ENCODE measurements around the gene C12orf76.
A peak's percentile ranks its signal among the peaks of the same experiment; 100 is the strongest.
"Not testable (repeated sequence)": the region's sequence is repeated elsewhere in the genome, so short reads cannot be mapped to it uniquely, and the experiment has no call there.

The C12orf76 gene

GRCh38 chr12:110023059-110023980, 25.0 kb downstream of the C12orf76 start:
- DNase-seq (ENCODE audit: low read depth in 2 of 2): no peak

GRCh38 chr12:110020956-110021355, 27.4 kb downstream of the C12orf76 start:
- DNase-seq (ENCODE audit: low read depth in 2 of 2): no peak

DNA sequence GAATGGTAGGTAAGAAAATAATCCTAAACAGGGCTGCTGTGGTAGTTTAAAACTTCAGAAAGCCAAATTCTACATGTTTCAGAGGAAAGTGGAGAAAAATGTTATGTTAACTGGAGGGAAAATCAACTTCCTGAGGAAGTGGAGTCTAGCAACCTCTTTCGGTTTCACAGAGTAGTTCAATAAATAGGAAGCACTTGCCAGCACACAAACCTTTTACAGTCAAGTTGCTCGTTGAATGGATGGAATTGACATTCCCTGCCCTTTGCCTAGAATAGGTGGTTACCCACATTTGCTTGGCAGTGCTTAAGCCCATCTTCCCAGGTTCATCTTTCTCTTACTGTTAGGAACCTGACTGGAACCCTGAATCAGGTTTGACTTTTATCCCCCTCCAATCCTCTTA, 33.2 kb downstream of the C12orf76 start:
- no peak for DNase-seq (ENCODE audit: low read depth in 2 of 2)

DNA sequence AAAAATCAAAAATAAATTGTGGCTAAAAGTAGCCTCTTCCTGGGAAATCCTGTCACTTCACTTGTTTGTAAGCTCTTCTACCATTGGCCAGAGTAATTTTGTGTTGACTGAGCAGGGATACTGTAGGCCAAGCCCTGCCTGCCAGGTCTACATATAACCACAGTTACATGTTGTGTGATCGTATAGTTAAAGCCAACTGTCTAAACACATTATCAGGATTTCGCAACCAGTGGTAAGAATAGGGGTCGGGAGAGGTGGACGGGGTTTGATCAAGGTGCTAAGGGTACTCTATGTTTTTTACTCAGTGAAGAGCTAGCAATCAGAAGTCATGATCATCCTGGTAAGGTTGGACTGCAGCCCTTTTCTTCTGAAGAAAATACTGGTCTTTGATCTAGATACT, 35.7 kb downstream of the C12orf76 start:
- no peak for DNase-seq (ENCODE audit: low read depth in 2 of 2)

DNA sequence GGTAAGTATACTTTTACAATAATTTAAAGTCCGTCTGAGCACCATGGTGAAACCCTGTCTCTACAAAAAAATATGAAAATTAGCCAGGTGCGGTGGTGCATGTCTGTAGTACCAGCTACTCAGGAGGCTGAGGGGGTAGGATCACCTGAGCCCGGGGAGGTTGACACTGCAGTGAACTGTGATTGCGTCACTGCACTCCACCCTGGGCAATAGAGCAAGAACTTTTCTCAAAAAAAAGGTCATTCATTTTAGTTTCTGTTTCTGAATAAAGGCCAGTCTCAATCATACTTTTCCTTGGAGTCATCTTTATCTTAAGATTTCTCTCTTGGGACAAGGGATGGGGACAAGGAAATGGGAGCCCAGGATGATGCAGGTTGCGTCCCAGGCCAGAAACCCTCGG, 36.2 kb downstream of the C12orf76 start:
- no peak for DNase-seq (ENCODE audit: low read depth in 2 of 2)

DNA sequence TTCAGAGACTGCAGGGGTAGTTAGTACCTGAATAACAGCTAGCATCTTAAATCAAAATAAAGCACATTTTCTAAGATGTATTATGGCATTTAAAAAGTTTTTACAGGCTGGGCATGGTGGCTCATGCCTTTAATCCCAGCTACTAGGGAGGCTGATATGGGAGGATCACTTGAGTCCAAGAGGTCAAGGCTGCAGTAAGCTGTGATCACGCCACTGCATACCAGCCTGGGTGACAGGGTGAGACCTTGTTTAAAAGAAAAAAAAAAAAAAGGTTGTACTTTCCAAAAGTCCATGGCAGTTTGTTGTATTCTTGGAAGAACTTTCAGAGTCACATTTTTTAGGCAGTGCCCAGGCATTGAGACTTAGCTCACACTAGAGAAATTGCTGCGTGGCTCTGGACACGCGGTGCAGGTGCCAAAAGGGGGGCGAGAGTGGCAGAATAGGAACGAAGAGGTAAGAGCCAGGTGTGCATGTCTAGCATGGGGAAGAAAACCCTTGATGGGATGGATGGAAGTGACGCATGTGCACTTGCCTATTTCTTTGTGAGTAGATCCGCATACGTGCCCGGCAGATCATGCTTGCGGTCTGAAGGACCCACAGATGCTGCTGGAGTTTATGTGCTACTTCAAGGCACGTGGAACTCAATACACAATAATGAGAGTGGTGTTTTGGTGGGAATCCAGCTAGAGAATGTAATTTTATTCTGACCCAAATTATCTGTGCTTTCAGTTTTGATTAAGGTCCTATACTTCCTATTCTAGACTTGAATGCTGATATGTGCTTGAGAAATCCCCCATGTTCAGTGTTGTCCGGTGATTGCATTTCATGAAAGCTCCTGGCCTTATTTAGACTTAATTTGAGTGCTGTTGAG, 37.2 kb downstream of the C12orf76 start:
- no peak for DNase-seq (ENCODE audit: low read depth in 2 of 2)

- DNase-seq (ENCODE audit: low read depth in 2 of 2): not testable (repeated sequence)
Measured at GRCh38 chr12:110008681-110009398, 39.5 kb downstream of the C12orf76 start.

DNA sequence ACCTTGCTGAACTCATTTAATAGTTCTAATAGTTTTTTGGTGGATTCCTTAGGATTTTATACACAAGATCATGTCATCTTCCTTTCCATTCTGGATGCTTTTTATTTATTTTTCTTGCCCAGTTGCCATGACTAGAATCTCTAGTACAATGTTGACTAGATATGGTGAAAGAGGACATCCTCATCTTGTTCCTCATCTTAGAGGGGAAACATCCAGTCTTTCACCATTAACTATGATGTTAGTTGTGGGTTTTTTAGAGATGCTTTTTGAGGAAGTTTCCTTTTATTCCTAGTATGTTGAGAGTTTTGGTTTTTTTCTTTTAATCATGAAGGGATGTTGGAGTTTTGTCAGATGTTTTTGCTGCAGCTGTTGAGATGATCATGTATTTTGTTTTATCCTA, 40.4 kb downstream of the C12orf76 start:
- DNase-seq (ENCODE audit: low read depth in 2 of 2): no peak

GRCh38 chr12:110006115-110006514, 42.2 kb downstream of the C12orf76 start:
- no peak for DNase-seq (ENCODE audit: low read depth in 2 of 2)

- DNase-seq (ENCODE audit: low read depth in 2 of 2): no peak
Measured at GRCh38 chr12:110005319-110005973, 42.9 kb downstream of the C12orf76 start.

- no peak for DNase-seq (ENCODE audit: low read depth in 2 of 2)
Measured at GRCh38 chr12:110004598-110004997, 43.7 kb downstream of the C12orf76 start.

- no peak for DNase-seq (ENCODE audit: low read depth in 2 of 2)
Measured at GRCh38 chr12:110002676-110003515, 45.4 kb downstream of the C12orf76 start.

GRCh38 chr12:110001596-110001995, 46.7 kb downstream of the C12orf76 start:
- no peak for DNase-seq (ENCODE audit: low read depth in 2 of 2)

DNA sequence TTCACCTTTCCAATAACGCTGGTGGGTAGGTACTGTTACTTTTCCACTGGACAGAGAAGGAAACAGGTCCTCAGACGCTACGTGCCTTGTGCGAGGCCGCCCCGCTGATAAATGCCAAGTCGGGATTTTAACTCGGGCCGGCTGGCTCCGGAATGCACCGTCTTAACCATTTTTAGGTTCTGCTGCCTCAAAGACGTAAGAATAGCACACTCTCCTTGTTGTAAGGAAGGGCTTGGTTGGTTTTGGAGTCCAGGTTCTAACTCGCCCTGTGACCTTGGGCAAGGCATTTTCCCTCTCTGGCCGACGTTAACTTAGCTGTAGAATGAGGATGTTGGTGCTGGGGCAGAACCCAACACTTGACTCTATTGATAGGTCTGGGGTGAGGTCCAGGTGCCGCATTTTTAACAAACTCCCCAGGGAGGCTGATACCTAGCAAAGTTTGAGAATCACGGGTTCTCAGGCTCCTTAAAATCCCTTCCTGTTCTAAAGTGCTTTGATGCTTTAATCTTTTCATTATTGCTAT, 48.3 kb downstream of the C12orf76 start:
- DNase-seq (ENCODE audit: low read depth in 2 of 2): no peak

DNA sequence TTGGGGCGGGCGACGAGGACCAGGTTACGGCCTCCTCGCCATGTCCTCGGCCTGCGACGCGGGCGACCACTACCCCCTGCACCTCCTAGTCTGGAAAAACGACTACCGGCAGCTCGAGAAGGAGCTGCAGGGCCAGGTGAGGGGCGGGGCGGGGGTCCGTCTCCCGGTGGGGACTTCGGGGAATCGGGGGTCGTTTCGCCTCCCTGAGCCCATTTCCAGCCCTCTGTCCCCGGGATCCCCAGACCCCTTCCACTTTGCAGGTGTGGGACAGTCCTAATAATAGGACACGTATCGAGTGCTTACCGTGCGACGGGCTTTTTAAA, 48.7 kb downstream of the C12orf76 start:
- no peak for DNase-seq (ENCODE audit: low read depth in 2 of 2)

DNA sequence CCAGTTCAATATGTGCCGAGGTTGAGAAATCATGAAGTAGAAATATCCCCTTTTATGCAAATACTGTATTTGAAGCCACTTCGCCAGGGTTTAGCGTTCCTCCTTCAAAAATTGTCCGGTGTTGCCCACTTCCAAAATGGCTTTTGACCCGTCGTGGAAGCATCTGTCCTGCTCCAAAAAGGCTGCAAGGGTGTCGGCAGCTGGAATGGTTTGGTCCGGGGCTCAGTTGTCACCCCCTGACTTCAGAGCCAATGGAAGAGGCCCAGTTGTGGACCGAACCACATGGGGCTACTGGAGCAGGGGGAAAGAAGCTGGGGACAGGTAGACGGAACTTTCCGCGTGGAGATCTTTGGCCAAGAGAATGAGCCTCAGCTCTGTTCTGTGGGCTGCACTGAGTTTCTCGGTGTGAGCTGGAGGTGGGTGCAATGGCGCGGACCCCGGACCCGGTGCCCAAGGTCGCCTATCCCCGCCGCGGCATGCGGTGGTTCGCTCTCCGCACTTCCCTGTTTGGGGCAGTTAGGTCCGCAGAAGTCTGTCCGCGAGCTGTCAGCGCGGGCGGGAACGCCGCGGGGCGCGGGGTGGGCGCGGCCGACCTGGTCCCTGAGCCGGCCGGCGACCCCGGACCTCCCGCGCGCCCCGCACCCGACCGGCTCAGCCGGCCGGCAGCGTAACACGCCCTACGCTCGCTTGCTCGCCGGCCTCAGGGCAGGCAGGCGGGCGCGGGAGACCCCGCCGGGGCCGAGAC, 49.2 kb downstream of the C12orf76 start, which contains the start of gene ANKRD13A:
Gene ANKRD13A, plus strand, starts transcription at position 527 of the 745 bp plus-strand sequence. CDS start 259 bp downstream, outside the sequence.
- peak; percentile 69 to 82 for DNase-seq (ENCODE audit: low read depth in 2 of 2)

DNA sequence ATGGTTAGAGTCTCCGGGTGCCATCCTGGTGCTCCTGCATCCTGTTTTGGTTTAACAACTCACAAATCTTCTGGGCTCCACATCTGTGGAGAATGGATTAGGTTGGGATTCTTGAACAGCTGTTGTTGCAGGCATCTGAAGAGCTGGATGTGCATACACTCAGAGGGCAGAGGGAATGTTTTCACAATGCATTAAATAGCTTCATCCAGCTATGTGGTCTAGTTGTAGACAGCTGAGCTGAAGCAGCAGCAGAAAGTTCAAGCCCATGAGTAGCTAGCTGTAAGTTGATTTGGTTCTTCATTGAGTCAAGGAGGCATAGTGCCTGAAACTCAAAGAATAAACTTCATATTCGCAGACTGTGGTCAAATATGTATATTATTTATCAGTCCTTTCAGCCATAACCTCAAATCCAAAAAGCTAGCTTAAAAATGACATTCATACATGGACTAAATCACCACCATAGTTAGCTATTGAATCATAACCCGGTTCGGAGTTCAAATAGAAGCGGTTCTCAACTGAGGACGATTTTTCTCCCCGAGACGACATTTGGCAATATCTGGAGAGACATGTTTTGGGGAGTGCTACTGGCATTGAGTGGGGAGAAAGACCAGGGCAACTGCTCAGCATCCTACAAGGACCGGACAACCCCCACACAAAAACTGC, 50.0 kb downstream of the C12orf76 start:
- DNase-seq (ENCODE audit: low read depth in 2 of 2): no peak

DNA sequence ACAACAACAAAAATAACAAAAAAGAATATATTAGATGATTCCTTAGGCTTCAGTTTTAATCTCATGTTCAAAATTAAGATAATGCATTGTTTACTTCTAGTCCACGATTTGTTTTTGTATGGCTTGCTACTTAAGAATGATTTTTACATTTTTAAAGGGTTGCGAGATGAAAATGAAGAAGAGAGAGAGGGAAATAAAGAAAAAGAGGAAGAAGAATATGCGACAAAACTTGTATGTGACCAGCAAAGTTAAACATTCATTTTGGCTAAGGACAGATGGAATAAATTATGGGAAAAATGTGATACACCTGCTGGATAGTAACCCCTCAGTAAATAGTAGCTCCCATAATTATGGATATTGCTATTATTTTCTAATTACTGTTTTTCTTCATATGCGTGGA, 50.9 kb downstream of the C12orf76 start:
- DNase-seq (ENCODE audit: low read depth in 2 of 2): no peak

- DNase-seq (ENCODE audit: low read depth in 2 of 2): no peak
Measured at GRCh38 chr12:109996483-109996853, 51.9 kb downstream of the C12orf76 start.
